GM12875 (cell line): ENCODE data around the gene SCARB1.

ENCODE experiments used
- H3K4me3 ChIP-seq: one replicate; pipeline ENCODE4 v1.5.1; 2011; ENCODE audit warnings: low read depth, low read length, control low read depth
- CTCF ChIP-seq: IDR thresholded peaks from 2 replicates; pipeline ENCODE4 v1.5.1; 2011; ENCODE audit warnings: low read depth, mild to moderate bottlenecking, control low read depth, inconsistent platforms, low read length, moderate library complexity, borderline replicate concordance; ENCODE audit not compliant: insufficient read depth

Gene SCARB1

GRCh38 chr12:124792156-124792555 is 71.5 kb downstream of the SCARB1 start:
- TF ChIP-seq CTCF: no peak
- H3K4me3 ChIP-seq: no peak overlapping the region

DNA sequence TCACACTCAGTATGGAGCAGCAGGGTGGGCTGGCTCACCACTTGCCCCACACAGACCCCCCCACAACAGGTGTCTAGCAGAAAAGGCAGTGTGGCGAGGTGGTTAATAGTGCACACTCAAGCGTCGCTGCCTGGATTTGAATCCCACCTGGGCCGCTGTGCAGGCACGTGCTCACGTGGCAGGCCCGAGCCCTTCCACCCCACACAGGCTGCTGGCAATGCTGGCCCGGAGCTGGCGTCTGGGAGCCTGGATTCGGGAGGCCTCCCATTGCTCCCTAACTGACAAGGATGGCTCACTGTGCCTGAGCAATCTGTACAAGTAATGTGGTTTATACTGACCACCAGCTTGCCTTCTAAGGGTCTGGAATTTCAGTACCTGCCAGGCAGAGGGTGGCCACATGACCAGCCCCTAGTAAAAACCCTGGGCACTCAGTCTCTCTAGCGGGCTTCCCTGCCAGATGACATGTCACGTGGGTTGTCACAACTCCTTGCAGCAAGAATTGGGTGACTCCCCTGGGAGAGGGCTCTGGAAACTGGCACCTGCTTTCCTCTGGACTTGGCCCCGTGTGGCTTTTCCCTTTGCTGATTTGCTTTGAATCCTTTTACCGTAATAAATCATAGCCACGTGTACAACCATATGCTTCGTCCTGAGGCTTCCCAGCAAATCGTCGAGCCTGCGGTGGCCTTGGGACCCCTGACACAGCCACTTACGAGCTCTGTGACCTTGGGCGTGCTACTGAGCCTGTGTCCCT is 72.8 kb downstream of the SCARB1 start:
- no peak for TF ChIP-seq CTCF
- H3K4me3 ChIP-seq: no peak overlapping the region

DNA sequence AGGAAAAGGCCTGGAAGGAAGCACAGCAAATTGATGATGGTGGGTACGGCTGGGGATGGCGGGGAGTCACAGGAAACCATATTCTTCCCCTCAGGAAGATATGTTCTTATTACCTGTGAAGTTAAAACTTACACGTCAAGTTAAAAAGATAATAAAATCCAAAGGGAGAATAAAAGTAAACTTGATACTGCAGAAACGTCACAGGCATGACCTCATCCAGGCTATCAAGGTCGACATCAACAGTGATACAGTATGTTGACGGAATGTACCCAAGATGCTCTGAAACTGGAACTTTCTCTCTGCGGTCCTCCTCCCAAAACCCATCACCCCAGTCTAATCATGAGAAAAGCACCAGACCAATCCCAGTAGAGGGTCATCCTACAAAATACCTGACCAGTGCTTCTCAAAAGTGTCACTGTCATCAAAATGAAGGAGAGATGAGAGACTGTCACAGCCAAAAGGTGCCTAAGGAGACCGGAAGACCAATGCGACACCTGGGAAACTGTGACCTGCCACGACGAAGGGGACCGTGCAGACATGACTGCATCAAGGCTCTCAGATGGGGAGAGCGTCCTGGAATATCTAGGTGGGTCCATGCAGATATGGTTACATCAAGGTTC is 74.6 kb downstream of the SCARB1 start:
- TF ChIP-seq CTCF: no peak
- H3K4me3 ChIP-seq: no peak overlapping the region

- no peak overlapping the region for H3K4me3 ChIP-seq
These were observed 77.4 kb downstream of the SCARB1 start for GRCh38 chr12:124786061-124786964.

DNA sequence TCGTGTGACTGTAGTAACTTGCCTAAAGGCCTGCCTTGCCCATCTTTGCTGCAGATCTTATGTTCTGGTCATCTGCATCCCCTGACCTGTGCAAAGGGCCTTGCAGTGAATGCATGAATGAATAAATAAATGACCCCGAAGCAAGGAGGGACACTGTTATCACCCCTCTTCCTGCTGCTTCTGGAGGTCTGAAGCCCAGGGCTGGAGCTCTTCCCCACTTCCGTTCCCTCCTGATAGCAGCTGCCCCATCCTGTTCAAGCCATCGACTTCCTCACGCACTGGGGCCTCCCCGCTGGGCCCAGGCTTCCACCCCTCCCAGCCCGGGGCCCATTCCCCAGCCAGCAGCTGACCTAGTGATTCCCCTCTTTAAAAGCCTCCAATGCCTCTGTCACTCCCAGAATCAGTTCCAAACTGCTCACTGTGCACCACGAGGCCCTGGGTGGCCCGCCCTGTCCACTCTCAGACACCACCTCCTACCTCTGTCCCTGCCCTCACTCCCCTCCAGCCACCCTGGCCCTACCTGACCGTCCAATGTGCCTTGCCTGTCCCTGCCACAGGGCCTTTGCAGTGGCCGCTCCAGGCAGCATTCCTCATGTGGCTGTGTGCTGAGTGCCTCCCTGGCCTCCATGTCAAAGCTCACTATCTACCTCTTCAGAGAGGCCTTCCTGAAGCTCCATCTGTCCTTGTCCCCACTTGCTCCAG is 78.6 kb downstream of the SCARB1 start:
- H3K4me3 ChIP-seq: no peak overlapping the region
- no peak for TF ChIP-seq CTCF

More at GRCh38 chr12:124786061-124786964, 77.4 kb downstream of the SCARB1 start:
- no peak for TF ChIP-seq CTCF

DNA sequence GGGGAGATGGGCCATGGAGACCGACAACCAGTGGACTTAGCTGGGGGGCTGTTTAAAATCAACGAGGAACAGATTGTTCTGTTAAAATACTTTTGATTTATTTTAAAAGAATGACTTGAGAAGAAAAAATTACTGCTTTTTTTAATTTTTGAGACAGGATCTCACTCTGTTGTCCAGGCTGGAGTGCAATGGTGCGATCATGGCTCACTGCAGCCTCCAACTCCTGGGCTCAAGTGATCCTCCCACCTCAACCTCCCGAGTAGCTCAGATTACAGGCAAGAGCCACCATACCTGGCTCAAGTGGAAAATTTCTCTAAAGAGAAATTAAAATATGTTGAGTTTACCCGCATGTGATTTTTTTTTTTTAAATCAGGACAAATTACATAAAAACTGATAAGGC is 80.6 kb downstream of the SCARB1 start:
- no peak overlapping the region for H3K4me3 ChIP-seq
- no peak for TF ChIP-seq CTCF
